ENCODE measurements around the gene VWA5B2.

The VWA5B2 gene

DNA sequence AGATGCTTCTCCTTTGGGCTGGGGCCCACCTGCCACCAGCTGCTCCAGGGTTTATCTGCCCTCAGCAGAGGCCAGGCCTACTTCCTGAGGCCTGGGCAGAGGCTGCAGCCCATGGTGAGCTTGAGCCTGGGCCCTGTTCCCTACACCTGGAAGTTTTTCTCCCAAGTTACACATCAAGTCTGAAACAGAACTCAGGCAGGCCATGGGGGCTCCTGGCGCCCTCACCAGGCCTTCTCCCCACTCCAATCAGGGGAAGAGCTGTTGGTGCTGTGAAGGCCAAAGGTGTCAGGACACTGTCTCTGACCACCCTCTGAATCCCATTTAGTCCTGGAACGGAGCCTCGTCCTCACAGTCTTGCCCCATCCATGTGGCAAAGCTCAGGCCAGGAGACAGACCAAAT lies 7.3 kb downstream of the VWA5B2 start:
- Histone ChIP-seq H3K23ac (ENCODE audit: low read length) (no peak overlapping the region), H2AK5ac (ENCODE audit: low read length) (no peak overlapping the region), H2BK5ac (ENCODE audit: low read depth, low read length, poor library complexity) (no peak overlapping the region), H3K18ac (ENCODE audit: low read length) (no peak overlapping the region), H2BK120ac (ENCODE audit: insufficient read depth, low read length, poor library complexity) (no peak overlapping the region), H3K4me3 (ENCODE audit: low read depth, low read length) (no peak overlapping the region), H3K4ac (ENCODE audit: low read depth, low read length) (no peak overlapping the region), H3K79me2 (ENCODE audit: control insufficient read depth, insufficient read depth, low read length, poor library complexity) (no peaks in the 10 kb centered on the region), H3K9me3 (ENCODE audit: insufficient read depth, low read depth, low read length) (no peaks in the 10 kb centered on the region), H3K27ac (ENCODE audit: low read depth, low read length) (no peak overlapping the region), H4K12ac (ENCODE audit: low read depth, low read length) (no peak overlapping the region), H2AFZ (ENCODE audit: insufficient read depth, low read length, poor library complexity) (no peak overlapping the region), H3K79me1 (ENCODE audit: low read length) (no peaks in the 10 kb centered on the region), H3K4me1 (ENCODE audit: control insufficient read depth in 1 of 2, insufficient read depth in 2 of 2, low read length in 2 of 2) (no peaks in the 10 kb centered on the region), H3K9ac (ENCODE audit: low read length) (no peak overlapping the region), H3K14ac (ENCODE audit: low read length) (no peak overlapping the region), H2BK12ac (ENCODE audit: low read length) (no peak overlapping the region), H3K4me2 (ENCODE audit: low read length) (no peak overlapping the region), H4K8ac (ENCODE audit: low read depth, low read length) (no peak overlapping the region), H3K36me3 (ENCODE audit: control insufficient read depth in 1 of 2, insufficient read depth in 2 of 2, low read length in 2 of 2) (no peaks in the 10 kb centered on the region), H3K27me3 (ENCODE audit: insufficient read depth, low read length) (peaks cover 13% of the 10 kb centered on the region), H4K91ac (ENCODE audit: low read depth, low read length) (no peak overlapping the region)
- DNase-seq = no peak
- WGBS (ENCODE audit: extremely low coverage, insufficient coverage, insufficient read length) = no CpG with 5 or more reads among the region's 3 CpGs

DNA sequence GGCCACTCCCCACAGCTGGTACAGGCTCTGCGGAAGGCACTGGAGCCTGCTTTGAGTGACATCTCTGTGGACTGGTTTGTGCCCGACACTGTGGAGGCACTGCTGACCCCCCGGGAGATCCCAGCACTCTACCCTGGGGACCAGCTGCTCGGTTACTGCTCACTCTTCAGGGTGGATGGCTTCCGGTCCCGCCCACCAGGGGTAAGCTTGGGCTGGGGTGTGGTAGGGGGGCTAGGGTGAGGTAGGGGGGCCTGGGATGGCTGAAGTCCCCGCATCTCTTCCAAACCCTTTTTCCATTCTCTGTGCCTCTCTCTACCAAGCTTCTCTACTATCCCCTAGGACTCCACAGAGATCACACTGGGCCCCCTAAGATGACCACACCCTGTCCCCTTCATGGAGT lies 7.8 kb downstream of the VWA5B2 start:
- no peak overlapping the region for H3K18ac ChIP-seq (ENCODE audit: low read length)
- no peaks in the 10 kb centered on the region for H3K9me3 ChIP-seq (ENCODE audit: insufficient read depth, low read depth, low read length)
- no peak overlapping the region for H3K4ac ChIP-seq (ENCODE audit: low read depth, low read length)
- H3K27ac ChIP-seq (ENCODE audit: low read depth, low read length) = no peak overlapping the region
- peaks cover 7% of the 10 kb centered on the region for H3K27me3 ChIP-seq (ENCODE audit: insufficient read depth, low read length)
- no peak overlapping the region for H2AK5ac ChIP-seq (ENCODE audit: low read length)
- DNase-seq = no peak
- H3K4me2 ChIP-seq (ENCODE audit: low read length) = no peak overlapping the region
- no peak overlapping the region for H4K8ac ChIP-seq (ENCODE audit: low read depth, low read length)
- no peak overlapping the region for H2AFZ ChIP-seq (ENCODE audit: insufficient read depth, low read length, poor library complexity)
- no peak overlapping the region for H2BK120ac ChIP-seq (ENCODE audit: insufficient read depth, low read length, poor library complexity)
- no peak overlapping the region for H3K9ac ChIP-seq (ENCODE audit: low read length)
- H2BK5ac ChIP-seq (ENCODE audit: low read depth, low read length, poor library complexity) = no peak overlapping the region
- H4K12ac ChIP-seq (ENCODE audit: low read depth, low read length) = no peak overlapping the region
- H4K91ac ChIP-seq (ENCODE audit: low read depth, low read length) = no peak overlapping the region
- H3K14ac ChIP-seq (ENCODE audit: low read length) = no peak overlapping the region
- H3K79me1 ChIP-seq (ENCODE audit: low read length) = no peaks in the 10 kb centered on the region
- no peak overlapping the region for H3K23ac ChIP-seq (ENCODE audit: low read length)
- WGBS (ENCODE audit: extremely low coverage, insufficient coverage, insufficient read length) = no CpG with 5 or more reads among the region's 7 CpGs
- peaks cover under 1 to 3% of the 10 kb centered on the region in 2 experiments for H3K36me3 ChIP-seq (ENCODE audit: control insufficient read depth in 1 of 2, insufficient read depth in 2 of 2, low read length in 2 of 2)
- H3K4me1 ChIP-seq (ENCODE audit: control insufficient read depth in 1 of 2, insufficient read depth in 2 of 2, low read length in 2 of 2) = no peaks in the 10 kb centered on the region
- no peak overlapping the region for H2BK12ac ChIP-seq (ENCODE audit: low read length)
- H3K4me3 ChIP-seq (ENCODE audit: low read depth, low read length) = no peak overlapping the region
- no peaks in the 10 kb centered on the region for H3K79me2 ChIP-seq (ENCODE audit: control insufficient read depth, insufficient read depth, low read length, poor library complexity)

DNA sequence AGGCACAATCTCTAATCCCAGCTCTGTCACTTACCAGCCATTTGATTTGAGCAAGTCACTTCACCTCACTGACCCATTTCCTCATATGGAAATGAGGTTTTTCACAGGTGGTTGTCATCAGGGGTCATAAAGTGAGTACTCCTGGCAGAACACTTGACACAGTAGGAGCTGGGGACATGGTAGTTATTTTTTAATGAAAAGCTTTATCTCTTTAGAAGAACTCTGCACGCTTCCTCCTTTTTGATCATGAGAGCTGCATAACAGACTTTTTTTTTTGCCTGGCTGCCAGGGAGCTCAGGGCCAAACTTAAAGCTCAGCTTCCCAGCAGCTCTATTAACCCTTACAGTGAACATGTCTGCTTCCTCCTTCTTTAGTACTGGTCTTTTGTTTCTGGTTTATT lies 8.4 kb downstream of the VWA5B2 start:
- H3K23ac ChIP-seq (ENCODE audit: low read length) = no peak overlapping the region
- H2BK5ac ChIP-seq (ENCODE audit: low read depth, low read length, poor library complexity) = no peak overlapping the region
- H4K12ac ChIP-seq (ENCODE audit: low read depth, low read length) = no peak overlapping the region
- no peak overlapping the region for H3K18ac ChIP-seq (ENCODE audit: low read length)
- no peaks in the 10 kb centered on the region for H3K79me2 ChIP-seq (ENCODE audit: control insufficient read depth, insufficient read depth, low read length, poor library complexity)
- no peak overlapping the region for H3K27ac ChIP-seq (ENCODE audit: low read depth, low read length)
- H4K8ac ChIP-seq (ENCODE audit: low read depth, low read length) = no peak overlapping the region
- H2BK12ac ChIP-seq (ENCODE audit: low read length) = no peak overlapping the region
- H3K79me1 ChIP-seq (ENCODE audit: low read length) = no peaks in the 10 kb centered on the region
- no CpG with 5 or more reads among the region's 1 CpG for WGBS (ENCODE audit: extremely low coverage, insufficient coverage, insufficient read length)
- no peak for DNase-seq
- no peak overlapping the region for H3K4me2 ChIP-seq (ENCODE audit: low read length)
- peaks cover 7 to 9% of the 10 kb centered on the region in 2 experiments for H3K36me3 ChIP-seq (ENCODE audit: control insufficient read depth in 1 of 2, insufficient read depth in 2 of 2, low read length in 2 of 2)
- H3K14ac ChIP-seq (ENCODE audit: low read length) = no peak overlapping the region
- peaks cover 2% of the 10 kb centered on the region for H3K27me3 ChIP-seq (ENCODE audit: insufficient read depth, low read length)
- no peak overlapping the region for H3K4ac ChIP-seq (ENCODE audit: low read depth, low read length)
- H3K9me3 ChIP-seq (ENCODE audit: insufficient read depth, low read depth, low read length) = no peaks in the 10 kb centered on the region
- H3K4me3 ChIP-seq (ENCODE audit: low read depth, low read length) = no peak overlapping the region
- no peaks in the 10 kb centered on the region for H3K4me1 ChIP-seq (ENCODE audit: control insufficient read depth in 1 of 2, insufficient read depth in 2 of 2, low read length in 2 of 2)
- no peak overlapping the region for H4K91ac ChIP-seq (ENCODE audit: low read depth, low read length)
- no peak overlapping the region for H2BK120ac ChIP-seq (ENCODE audit: insufficient read depth, low read length, poor library complexity)
- H2AK5ac ChIP-seq (ENCODE audit: low read length) = no peak overlapping the region
- H2AFZ ChIP-seq (ENCODE audit: insufficient read depth, low read length, poor library complexity) = no peak overlapping the region
- H3K9ac ChIP-seq (ENCODE audit: low read length) = no peak overlapping the region

DNA sequence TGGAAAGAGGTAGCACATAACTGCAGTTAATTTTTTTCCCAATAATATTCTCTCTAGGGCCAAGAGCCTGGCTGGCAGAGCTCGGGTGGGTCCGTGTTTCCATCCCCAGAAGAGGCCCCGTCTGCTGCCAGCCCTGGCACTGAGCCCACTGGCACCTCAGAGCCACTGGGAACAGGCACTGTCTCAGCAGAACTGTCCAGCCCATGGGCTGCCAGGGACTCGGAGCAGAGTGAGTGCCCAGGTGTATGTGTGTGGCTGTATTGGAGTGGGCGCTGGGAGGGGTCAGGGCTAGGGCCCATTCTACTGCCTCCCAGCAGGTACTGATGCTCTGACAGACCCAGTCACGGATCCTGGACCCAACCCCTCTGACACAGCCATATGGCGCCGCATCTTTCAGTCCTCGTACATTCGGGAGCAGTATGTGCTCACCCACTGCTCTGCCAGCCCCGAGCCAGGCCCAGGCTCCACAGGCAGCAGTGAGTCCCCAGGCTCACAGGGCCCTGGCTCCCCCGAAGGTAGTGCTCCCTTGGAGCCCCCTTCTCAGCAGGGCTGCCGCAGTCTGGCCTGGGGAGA lies 8.9 kb downstream of the VWA5B2 start:
- Histone ChIP-seq H2AFZ (ENCODE audit: insufficient read depth, low read length, poor library complexity) (no peak overlapping the region), H3K79me1 (ENCODE audit: low read length) (no peaks in the 10 kb centered on the region), H3K4me1 (ENCODE audit: control insufficient read depth in 1 of 2, insufficient read depth in 2 of 2, low read length in 2 of 2) (no peaks in the 10 kb centered on the region), H2AK5ac (ENCODE audit: low read length) (no peak overlapping the region), H2BK5ac (ENCODE audit: low read depth, low read length, poor library complexity) (no peak overlapping the region), H3K9me3 (ENCODE audit: insufficient read depth, low read depth, low read length) (no peaks in the 10 kb centered on the region), H3K27me3 (ENCODE audit: insufficient read depth, low read length) (no peaks in the 10 kb centered on the region), H3K79me2 (ENCODE audit: control insufficient read depth, insufficient read depth, low read length, poor library complexity) (no peaks in the 10 kb centered on the region), H2BK12ac (ENCODE audit: low read length) (no peak overlapping the region), H3K4ac (ENCODE audit: low read depth, low read length) (no peak overlapping the region), H2BK120ac (ENCODE audit: insufficient read depth, low read length, poor library complexity) (no peak overlapping the region), H4K91ac (ENCODE audit: low read depth, low read length) (no peak overlapping the region), H3K36me3 (ENCODE audit: control insufficient read depth in 1 of 2, insufficient read depth in 2 of 2, low read length in 2 of 2) (peaks cover 8 to 12% of the 10 kb centered on the region in 2 experiments), H3K23ac (ENCODE audit: low read length) (no peak overlapping the region), H3K14ac (ENCODE audit: low read length) (no peak overlapping the region), H3K27ac (ENCODE audit: low read depth, low read length) (no peak overlapping the region), H4K8ac (ENCODE audit: low read depth, low read length) (no peak overlapping the region), H3K4me2 (ENCODE audit: low read length) (no peak overlapping the region), H3K4me3 (ENCODE audit: low read depth, low read length) (no peak overlapping the region), H4K12ac (ENCODE audit: low read depth, low read length) (no peak overlapping the region), H3K9ac (ENCODE audit: low read length) (no peak overlapping the region), H3K18ac (ENCODE audit: low read length) (no peak overlapping the region)
- no CpG with 5 or more reads among the region's 13 CpGs for WGBS (ENCODE audit: extremely low coverage, insufficient coverage, insufficient read length)
- DNase-seq = no peak

Measured in trophoblast cell (in vitro differentiated cells and primary cell).